ENCODE measurements around the gene NTN3. TPM values are rescaled to one million over a fixed set of nuclear protein-coding genes. Genes with fewer than 3 reads are reported as not detected.

Gene NTN3
- total and polyA plus RNA-seq, 3 donors from 2014 or later = 1.1 to 1.7 TPM; not detected in 1

DNA sequence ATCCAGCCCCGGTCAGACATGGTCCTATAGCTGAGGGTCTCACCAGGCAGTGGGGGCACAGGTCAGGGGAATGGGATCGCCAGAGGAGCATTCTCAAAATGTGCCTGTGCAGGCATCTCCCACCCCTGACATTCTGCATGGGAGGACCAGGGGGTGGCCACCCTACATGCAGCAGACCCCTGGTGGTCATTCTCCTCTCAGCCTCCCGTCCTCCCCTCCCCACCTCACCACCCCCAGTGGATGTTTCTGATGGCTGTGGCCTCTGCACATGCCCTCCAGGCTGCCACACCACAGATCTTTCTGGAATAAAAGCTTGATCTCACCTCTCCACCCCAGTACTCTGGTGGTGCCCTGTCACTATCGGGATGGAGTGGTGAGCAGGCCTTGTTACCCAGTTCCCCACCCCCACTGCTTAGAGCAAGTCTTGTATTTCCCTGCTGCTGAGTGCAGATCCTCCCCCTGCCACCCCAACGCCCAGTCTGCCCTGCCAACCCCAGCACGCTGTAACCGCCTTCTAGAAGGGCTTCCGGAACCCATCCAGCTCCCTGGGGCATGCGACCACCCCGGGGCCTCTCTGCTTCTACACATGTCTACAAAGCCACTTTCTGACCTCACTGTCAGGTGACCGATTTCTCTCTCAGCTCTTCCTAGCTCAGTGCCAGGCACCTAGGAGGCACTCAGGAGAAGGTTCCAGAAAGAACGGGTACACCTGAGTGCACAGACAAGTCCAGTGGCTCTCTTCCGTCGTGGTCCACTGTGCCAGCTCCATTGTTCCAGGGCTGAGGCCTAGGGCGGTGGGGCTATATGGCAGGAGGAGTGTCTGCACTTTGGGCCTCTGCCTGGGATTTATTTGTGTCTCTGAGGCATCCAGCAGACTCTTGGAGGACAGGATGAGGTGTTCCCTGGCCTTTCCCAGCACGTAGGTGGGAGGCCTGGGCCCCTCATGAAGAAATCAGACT lies 13.1 kb downstream of the NTN3 start:
- 86 to 90% methylated on average over 15 to 16 of the region's 16 CpGs for WGBS, 2 donors
- H3K36me3 ChIP-seq (ENCODE audit: low read depth, missing control alignments) = no peaks in the 10 kb centered on the region
- peaks cover 19% of the 10 kb centered on the region for H3K4me1 ChIP-seq
- intact Hi-C loops (cut with DNase I; ENCODE audit: low total_unique reads) = loop anchor here (10.0 kb wide), 1 partner anchor 149 kb away; no protein-coding TSS in a partner anchor
- no peaks in the 10 kb centered on the region for H3K9me3 ChIP-seq
- no peak overlapping the region for H3K4me3 ChIP-seq
- TF ChIP-seq POLR2A (IDR thresholded peaks at IDR 0.05) = no peak
- TF ChIP-seq, protein P1, sequence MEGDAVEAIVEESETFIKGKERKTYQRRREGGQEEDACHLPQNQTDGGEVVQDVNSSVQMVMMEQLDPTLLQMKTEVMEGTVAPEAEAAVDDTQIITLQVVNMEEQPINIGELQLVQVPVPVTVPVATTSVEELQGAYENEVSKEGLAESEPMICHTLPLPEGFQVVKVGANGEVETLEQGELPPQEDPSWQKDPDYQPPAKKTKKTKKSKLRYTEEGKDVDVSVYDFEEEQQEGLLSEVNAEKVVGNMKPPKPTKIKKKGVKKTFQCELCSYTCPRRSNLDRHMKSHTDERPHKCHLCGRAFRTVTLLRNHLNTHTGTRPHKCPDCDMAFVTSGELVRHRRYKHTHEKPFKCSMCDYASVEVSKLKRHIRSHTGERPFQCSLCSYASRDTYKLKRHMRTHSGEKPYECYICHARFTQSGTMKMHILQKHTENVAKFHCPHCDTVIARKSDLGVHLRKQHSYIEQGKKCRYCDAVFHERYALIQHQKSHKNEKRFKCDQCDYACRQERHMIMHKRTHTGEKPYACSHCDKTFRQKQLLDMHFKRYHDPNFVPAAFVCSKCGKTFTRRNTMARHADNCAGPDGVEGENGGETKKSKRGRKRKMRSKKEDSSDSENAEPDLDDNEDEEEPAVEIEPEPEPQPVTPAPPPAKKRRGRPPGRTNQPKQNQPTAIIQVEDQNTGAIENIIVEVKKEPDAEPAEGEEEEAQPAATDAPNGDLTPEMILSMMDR (IDR thresholded peaks at IDR 0.05) = no peak
- no peaks in the 10 kb centered on the region for H3K27me3 ChIP-seq
- no peak overlapping the region for H3K27ac ChIP-seq
- DNase-seq = no peak

DNA sequence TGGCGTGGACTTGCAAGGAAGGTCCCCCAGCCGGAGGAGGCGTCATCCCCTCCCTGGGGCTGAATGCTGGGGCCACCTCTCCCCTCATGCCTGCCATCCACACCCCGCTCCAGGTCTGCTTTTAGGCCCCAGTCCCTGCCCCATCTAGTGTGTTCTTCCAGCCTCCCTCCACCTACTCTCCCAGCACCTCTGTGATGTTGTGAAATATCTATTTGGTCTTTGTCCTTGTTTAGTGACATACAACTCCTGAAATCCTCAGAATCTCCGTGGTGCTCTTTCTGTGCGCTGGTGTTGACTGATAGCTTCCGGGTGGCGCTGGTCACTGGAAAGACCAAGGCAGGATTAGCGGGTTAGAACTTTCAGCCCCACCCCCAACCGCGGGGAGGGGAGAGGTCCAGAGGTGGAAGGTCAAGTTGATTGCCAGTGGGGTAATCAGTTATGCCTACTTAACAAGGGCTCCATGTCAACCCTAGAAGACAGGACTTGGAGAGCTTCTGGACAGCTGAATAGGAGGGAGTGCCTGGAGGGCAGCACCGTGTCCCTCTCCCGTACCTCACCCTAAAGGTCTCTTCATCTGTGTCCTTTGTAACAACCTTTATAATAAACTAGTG lies 13.9 kb downstream of the NTN3 start:
- H3K4me1 ChIP-seq = peaks cover 19% of the 10 kb centered on the region
- intact Hi-C loops (cut with DNase I; ENCODE audit: low total_unique reads) = loop anchor here (10.0 kb wide), 1 partner anchor 150 kb away; no protein-coding TSS in a partner anchor
- no peak overlapping the region for H3K4me3 ChIP-seq
- no peak for TF ChIP-seq POLR2A (IDR thresholded peaks at IDR 0.05)
- TF ChIP-seq, protein P1 (IDR thresholded peaks at IDR 0.05) = no peak
- WGBS, 2 donors = 91 to 93% methylated on average over 13 of the region's 13 CpGs
- no peak for DNase-seq
- no peaks in the 10 kb centered on the region for H3K9me3 ChIP-seq
- H3K36me3 ChIP-seq (ENCODE audit: low read depth, missing control alignments) = no peaks in the 10 kb centered on the region
- H3K27ac ChIP-seq = no peak overlapping the region
- H3K27me3 ChIP-seq = no peaks in the 10 kb centered on the region

DNA sequence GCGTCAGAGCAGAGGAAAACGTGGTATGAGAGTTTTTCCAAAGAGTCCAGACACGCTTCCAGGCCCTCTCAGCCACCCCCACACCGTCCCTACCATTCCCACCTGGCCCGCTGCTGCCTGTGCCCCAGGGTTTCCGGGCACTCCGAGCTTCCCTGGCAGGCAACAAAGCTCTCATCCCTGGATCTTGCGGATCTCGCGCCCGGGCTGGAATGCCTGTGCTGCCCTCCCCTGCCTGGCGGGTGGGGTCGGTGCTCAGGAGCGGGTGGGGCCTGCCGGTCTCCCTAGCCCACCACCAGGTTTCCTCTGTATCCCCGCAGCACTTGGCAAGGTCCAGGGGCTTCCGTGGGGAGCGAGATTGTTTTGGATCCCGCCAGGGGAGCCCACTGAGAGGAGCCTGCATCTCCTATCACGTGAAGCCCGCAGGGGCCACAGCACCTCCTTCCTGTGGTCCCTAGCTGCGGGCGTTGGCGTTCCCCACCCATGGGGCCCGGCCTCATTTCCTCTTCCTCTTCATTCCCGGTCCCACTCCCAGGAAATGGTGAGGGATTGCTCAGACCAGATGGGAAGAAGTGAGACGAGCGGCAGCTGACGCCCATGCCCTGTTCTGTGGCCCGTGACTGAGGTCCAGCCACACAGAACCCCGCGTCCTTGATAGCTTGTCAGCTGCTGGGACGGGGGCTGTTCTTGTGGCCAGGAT lies 14.9 kb downstream of the NTN3 start:
- TF ChIP-seq, protein P1 (IDR thresholded peaks at IDR 0.05) = no peak
- no peak for TF ChIP-seq POLR2A (IDR thresholded peaks at IDR 0.05)
- no peaks in the 10 kb centered on the region for H3K9me3 ChIP-seq
- intact Hi-C loops (cut with DNase I; ENCODE audit: low total_unique reads) = loop anchor here (10.0 kb wide), 1 partner anchor 151 kb away; no protein-coding TSS in a partner anchor
- H3K4me3 ChIP-seq = no peak overlapping the region
- no peaks in the 10 kb centered on the region for H3K27me3 ChIP-seq
- H3K36me3 ChIP-seq (ENCODE audit: low read depth, missing control alignments) = no peaks in the 10 kb centered on the region
- no peak for DNase-seq
- no peak overlapping the region for H3K27ac ChIP-seq
- 83 to 87% methylated on average over 6 to 33 of the region's 33 CpGs for WGBS, 2 donors
- H3K4me1 ChIP-seq = peaks cover 19% of the 10 kb centered on the region

DNA sequence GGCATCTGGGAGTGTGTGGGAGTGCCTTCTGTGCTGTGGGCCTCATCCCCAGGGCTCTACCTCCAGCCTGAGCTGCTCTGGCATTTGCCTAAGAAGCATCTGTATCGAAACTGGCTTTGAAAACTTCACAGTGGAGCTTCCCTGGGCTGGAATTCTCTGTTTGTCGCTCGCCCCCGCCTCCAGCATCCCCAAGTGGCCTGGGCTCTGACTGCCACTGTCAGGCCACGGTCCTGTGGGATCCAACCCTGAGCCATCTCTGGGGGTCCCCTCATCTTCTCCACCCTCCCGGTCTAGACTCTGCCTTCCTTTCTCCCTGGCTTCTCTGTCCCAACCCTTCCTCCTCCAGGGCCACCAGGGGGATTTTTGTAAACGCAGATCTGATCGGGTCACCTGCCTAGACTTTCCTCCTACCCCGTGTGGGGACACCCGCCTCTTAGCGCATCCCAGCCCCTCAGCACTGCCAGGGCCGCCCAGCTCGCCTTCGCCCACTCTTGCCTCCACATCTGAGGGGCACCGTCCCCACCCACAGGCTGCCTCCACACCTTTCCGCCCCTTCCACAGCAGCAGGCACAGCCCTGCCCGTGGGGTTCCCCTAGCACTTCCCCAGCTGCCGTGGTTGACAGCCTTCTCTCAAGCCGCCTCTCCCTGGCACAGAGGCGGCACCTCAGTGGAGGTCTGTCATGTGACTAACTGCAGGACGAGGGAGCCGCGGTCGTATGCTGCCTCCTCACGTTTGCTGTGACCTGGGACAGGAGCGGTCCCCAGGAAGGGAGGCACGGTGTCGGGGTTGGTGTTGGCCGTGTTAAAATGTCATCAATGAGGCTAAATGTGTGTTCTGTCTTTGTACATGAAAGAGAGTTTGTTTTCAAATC lies 15.8 kb downstream of the NTN3 start:
- H3K4me3 ChIP-seq = no peak overlapping the region
- H3K27ac ChIP-seq = no peak overlapping the region
- TF ChIP-seq POLR2A (IDR thresholded peaks at IDR 0.05) = no peak
- TF ChIP-seq, protein P1 (IDR thresholded peaks at IDR 0.05) = peak in 1 of 3 experiments; percentile 33
- peaks cover 19% of the 10 kb centered on the region for H3K4me1 ChIP-seq
- DNase-seq = peak; percentile 81
- no peaks in the 10 kb centered on the region for H3K27me3 ChIP-seq
- no peaks in the 10 kb centered on the region for H3K9me3 ChIP-seq
- intact Hi-C loops (cut with DNase I; ENCODE audit: low total_unique reads) = loop anchor here (10.0 kb wide), 1 partner anchor 152 kb away; no protein-coding TSS in a partner anchor
- 71 to 73% methylated on average over 27 to 29 of the region's 29 CpGs for WGBS, 2 donors
- no peaks in the 10 kb centered on the region for H3K36me3 ChIP-seq (ENCODE audit: low read depth, missing control alignments)
